H1 (cell line): ENCODE data around the gene BLNK.

Source experiments
- EZH2 ChIP-seq: fragments of 200-600 bp; sonication (generic); IDR thresholded peaks from 2 replicates; pipeline ENCODE4 v1.7.1; 2012; ENCODE audit warnings: low read depth, mild to moderate bottlenecking, moderate library complexity, low read length, inconsistent platforms; ENCODE audit not compliant: severe bottlenecking
- TF ChIP-seq, protein P1 (sequence below), 3 experiments: IDR thresholded peaks; 1 replicate in 2 of 3; 2 replicates in 1 of 3; pipeline versions ENCODE4 v1.5.1 to v1.6.1; 2011; ENCODE audit warnings: low read length in 3 of 3, mild to moderate bottlenecking in 3 of 3, inconsistent platforms in 2 of 3, low read depth in 1 of 3, moderate library complexity in 1 of 3; ENCODE audit not compliant: insufficient read depth in 1 of 3; ENCODE audit errors: control extremely low read depth in 1 of 3

GRCh38 chr10:96290368-96291133, 19.2 kb upstream of the BLNK start:
- TF ChIP-seq, protein P1, sequence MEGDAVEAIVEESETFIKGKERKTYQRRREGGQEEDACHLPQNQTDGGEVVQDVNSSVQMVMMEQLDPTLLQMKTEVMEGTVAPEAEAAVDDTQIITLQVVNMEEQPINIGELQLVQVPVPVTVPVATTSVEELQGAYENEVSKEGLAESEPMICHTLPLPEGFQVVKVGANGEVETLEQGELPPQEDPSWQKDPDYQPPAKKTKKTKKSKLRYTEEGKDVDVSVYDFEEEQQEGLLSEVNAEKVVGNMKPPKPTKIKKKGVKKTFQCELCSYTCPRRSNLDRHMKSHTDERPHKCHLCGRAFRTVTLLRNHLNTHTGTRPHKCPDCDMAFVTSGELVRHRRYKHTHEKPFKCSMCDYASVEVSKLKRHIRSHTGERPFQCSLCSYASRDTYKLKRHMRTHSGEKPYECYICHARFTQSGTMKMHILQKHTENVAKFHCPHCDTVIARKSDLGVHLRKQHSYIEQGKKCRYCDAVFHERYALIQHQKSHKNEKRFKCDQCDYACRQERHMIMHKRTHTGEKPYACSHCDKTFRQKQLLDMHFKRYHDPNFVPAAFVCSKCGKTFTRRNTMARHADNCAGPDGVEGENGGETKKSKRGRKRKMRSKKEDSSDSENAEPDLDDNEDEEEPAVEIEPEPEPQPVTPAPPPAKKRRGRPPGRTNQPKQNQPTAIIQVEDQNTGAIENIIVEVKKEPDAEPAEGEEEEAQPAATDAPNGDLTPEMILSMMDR (IDR thresholded peaks at IDR 0.05; ENCODE audit: control extremely low read depth in 1 of 3, insufficient read depth in 1 of 3, low read depth in 1 of 3, low read length in 3 of 3) = no peak
- TF ChIP-seq EZH2 = no peak
